Glomerular visceral epithelial cell (primary cell): ENCODE data around the gene PCED1A.

Source experiments
- DNase-seq: peaks from one replicate; pipeline ENCODE4 v3.0.0-alpha.2; 2016; ENCODE audit errors: extremely low spot score

Gene PCED1A

GRCh38 chr20:2804041-2804828 lies 36.2 kb downstream of the PCED1A start:
- DNase-seq: no peak

DNA sequence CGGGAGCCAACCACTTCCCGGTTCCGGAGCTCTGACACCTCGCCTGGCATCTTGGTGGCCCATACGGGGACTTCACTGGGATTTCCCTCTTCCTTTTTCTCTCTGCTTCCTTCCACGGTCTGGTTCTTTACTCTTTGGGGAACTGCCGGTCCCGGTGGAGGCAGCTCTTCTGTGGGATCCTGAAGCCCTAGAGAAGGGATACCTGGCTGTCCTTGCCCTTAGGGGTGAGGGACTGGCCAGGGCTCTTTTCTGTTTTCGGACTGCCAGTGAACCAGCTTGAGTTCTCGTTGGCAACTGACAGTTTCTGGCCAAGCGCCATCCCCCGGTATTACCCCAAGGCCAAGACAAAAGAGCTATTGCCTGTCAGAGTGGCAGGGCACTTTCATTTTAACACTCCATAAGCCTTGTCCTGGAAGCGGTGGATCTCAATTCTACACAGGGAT lies 39.1 kb downstream of the PCED1A start:
- no peak for DNase-seq

DNA sequence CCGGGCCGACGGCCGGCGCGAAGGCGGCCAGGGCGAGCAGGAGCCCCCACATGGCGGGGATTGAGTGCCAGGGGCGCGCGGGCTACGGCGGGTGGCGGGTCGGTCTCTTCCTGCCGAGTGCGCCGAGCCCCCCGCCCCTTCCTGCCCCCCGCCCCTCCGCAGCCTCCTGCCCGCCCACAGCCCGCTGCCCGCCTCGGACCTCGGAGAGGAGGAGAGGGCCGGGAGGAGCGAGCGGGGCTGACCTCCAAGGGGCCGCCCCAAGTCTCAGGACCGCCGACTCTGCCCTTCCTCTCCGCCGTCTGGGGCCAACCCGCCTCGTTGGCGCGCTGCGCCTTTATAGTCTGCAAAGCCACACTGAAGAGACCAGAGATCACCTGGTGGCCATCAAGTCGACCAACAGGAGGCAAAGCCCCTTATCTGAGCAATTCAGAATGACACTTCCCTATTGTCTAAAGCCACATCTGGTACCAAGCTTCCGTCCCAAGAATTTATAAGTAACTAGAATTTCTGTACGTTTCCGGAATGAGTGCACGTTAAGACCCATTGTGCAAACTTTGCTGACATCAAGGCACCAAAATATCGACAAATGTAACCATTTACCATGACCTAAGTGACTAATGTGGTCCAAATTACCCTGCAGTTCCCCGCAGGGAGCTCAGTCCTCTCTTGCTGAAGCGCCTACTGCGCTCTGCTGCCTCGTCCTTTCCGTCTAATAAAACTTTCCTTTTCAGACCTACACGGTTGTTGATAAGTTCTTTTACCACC lies 39.8 kb downstream of the PCED1A start, which contains the start of gene CPXM1:
Gene CPXM1, minus strand, starts transcription at position 107 of the 765 bp plus-strand sequence. Its CDS starts 55 bp downstream, at position 52.
- DNase-seq: no peak

GRCh38 chr20:2799688-2800520 lies 40.6 kb downstream of the PCED1A start:
- DNase-seq: no peak

DNA sequence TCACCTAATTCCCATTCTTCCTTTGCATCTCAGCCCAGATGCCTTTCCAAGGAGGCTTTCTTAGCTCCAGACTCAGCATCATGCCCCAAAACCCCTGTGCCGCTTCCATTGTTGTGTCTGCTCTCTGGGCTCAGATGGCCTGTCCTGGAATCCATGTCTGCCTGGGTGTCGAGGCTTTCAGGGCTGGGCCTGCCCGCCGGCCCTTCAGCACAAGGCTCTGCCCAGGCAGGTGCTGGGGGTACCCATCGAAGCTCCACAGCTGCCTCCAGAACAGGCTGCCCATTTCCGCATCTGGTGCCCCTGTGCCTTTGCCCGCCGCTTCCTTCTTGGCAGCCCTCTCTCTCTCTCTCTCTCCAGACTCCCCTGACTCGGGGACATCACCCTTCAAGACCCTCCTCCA lies 41.2 kb downstream of the PCED1A start:
- DNase-seq: no peak

DNA sequence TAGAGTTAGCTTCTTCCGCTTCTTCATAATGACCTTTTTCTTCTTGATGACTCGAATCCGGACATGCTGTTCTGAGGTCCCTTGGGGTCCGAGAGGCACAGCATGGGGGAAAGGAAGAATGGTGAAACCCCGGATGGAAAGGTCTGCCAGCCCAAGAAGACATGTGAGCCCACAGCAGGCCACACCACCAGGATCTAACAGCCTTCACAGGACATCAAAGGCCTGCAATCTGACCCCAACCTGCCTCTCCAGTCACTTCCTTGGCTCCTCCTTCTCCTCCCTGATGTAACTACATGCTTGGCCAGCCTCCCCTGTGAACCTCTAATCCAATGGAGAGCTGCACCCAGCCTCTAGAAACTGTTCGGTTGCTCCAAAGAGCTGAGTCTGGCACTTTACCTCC lies 41.6 kb downstream of the PCED1A start:
- DNase-seq: no peak

DNA sequence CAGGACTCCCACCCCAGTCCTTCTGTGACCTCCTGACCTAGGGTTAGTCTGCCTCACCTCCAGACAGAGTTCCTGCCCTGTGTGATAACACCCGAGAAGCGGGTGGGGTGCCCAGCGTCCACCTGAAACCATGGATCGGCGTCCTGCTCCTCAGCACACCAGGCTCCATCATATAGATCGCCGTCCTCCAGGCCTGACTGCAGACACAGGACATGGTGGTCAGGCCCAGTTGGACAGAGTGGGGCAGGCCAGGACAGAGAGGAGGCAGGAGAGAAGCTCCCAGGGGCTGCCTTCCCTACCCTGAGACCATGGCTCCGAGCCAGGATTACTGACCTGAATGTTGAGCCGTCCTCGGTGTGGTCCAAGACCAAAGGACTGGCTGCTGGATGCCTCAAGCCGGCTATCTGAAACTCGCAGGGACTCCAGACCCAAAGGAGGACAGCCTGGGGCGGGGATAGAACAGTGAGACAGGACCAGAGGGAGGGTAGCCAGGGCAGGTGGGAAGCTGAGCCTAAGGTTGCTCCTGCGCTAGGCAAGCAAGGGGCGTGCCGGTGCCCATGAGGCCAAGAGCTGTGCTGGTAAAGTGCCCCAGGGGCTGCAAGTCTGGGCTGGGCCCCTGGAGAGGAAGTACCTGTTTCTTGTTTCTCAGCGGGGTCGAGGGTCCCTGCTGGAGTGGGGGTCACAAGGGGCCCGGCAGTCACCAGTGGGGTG lies 42.2 kb downstream of the PCED1A start:
- no peak for DNase-seq

DNA sequence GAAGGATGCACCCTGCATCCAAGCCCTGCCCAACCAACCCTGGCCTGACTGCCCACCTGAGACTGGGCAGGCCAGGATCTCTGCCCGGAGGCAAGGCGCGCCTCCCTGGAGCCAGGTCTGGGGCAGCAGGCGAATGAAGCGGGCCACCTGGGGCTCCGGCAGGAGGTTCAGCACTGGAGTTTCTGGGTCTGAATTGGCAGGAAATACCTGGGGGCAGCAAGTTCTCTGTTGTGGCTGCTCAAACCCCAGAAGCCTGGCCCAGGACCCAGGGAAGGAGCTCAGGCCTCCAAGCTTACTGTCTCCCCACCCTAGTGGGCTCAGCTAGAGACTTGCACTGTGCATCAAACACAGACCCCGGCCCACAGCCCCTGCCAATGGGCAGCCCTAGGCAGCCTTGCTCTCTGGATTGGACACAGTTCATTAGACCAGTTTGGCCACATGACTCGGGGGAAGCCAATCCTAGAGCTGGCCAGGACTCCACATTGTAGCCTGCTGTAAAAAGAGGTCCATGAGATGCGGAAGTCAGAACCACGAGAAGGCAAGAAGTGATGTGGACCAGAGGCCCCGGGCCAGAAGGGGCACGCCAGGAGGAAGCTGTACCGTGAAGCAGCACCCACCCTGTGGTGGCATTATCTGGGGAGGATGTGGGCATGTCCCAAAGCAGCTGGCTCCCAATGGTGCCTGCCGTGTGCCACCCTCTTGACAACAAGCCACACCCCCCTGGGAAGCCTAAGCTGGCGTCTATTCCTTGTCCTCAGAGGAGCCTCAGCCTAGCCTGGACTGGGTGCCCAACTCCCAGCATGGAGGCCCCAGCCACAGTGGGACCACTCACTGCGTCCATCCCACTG lies 43.1 kb downstream of the PCED1A start:
- DNase-seq: no peak

GRCh38 chr20:2796011-2796660 lies 44.3 kb downstream of the PCED1A start:
- no peak for DNase-seq

GRCh38 chr20:2795451-2795850 lies 45.0 kb downstream of the PCED1A start:
- DNase-seq: no peak

- DNase-seq: no peak
These were observed 45.5 kb downstream of the PCED1A start for GRCh38 chr20:2794866-2795447.

GRCh38 chr20:2794202-2794748 lies 46.2 kb downstream of the PCED1A start:
- DNase-seq: no peak

DNA sequence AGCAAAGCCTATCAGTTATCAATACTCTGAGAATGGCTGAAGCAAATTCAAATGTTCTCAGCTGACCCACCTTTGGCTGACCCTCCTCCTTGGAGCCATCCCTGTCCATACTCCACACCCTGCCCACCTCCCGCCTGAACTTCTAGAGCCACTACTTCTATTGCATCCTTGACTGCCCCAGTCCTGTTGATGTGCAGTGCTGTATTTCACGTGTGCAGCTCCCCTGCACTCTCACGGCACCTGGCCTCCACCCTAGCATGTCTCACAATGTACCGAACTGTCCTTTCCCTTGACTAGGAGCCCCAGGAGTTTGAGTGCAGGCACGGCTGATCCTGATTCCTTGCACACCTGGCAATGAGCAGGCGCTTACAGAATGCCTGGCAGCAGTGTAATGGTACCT lies 47.0 kb downstream of the PCED1A start:
- no peak for DNase-seq
